Kidney (tissue), 14 donors: ENCODE results near the gene TMEM170A. TPM values are rescaled to one million over a fixed set of nuclear protein-coding genes. Genes with fewer than 3 reads are reported as not detected.

Experiments
- DNase-seq, 5 donors: peaks; one replicate each; pipeline ENCODE4 v3.0.0-alpha.2; 2013 to 2020
- FAIRE-seq: peaks from 2 replicates; lab custom pipeline; 2012; peaks lifted over from hg19 to GRCh38; lab: Jason Lieb, UNC
- H3K27ac ChIP-seq, 2 donors: one replicate each; pipeline ENCODE4 v1.7.0; 2013; ENCODE audit warnings: low read depth in 2 of 2, low read length in 2 of 2, inconsistent platforms in 1 of 2
- H3K27me3 ChIP-seq: one replicate; pipeline ENCODE4 v1.7.1; 2013; ENCODE audit warnings: low read length, inconsistent platforms; ENCODE audit not compliant: control insufficient read depth, insufficient read depth
- H3K36me3 ChIP-seq, 3 donors: one replicate each; pipeline versions ENCODE4 v1.7.0 to v1.7.1; 2013; ENCODE audit warnings: low read length in 3 of 3, control low read depth in 1 of 3, inconsistent platforms in 1 of 3; ENCODE audit not compliant: insufficient read depth in 3 of 3, control insufficient read depth in 2 of 3
- H3K4me1 ChIP-seq, 3 donors: one replicate each; pipeline versions ENCODE4 v1.7.0 to v1.7.1; 2013; ENCODE audit warnings: low read length in 3 of 3, inconsistent platforms in 1 of 3, low read depth in 1 of 3; ENCODE audit not compliant: control insufficient read depth in 2 of 3, insufficient read depth in 2 of 3
- H3K4me3 ChIP-seq, 3 donors: one replicate each; pipeline versions ENCODE4 v1.7.0 to v1.8.1; 2013; ENCODE audit warnings: low read length in 3 of 3, control low read depth in 1 of 3, inconsistent platforms in 1 of 3
- H3K9ac ChIP-seq, 3 donors: one replicate each; pipeline versions ENCODE4 v1.7.0 to v1.7.1; 2013; ENCODE audit warnings: low read length in 3 of 3, control low read depth in 1 of 3, inconsistent platforms in 1 of 3
- H3K9me3 ChIP-seq, 3 donors: one replicate each; pipeline versions ENCODE4 v1.7.0 to v1.7.1; 2013; ENCODE audit warnings: low read length in 3 of 3, control low read depth in 1 of 3, inconsistent platforms in 1 of 3; ENCODE audit not compliant: control insufficient read depth in 2 of 3, insufficient read depth in 1 of 3
- intact Hi-C: fragments of 100-400 bp; cut with DNase I; formaldehyde crosslinking; loops from one replicate; pipeline ENCODE4 v1.11.1; 2022
- polyA plus RNA-seq: library from polyadenylated mRNA; stranded (reverse); fragments of 350-450 nt; fragmentation: Illumina TruSeq; extraction: RNeasy Lipid Tissue Mini Kit (QIAGEN cat#74804); gene quantifications from one replicate; pipeline ENCODE4 v1.2.3, GENCODE V29; 2014; ENCODE audit warnings: low read depth, low replicate concordance; ENCODE audit not compliant: insufficient read depth
- total RNA-seq: library from RNA; stranded (reverse); fragmentation: NEBNext Ultra II Directional; extraction: Animal tissue kit (Norgen Biotek cat#: 25700); gene quantifications from one replicate; pipeline ENCODE4 v1.2.1, GENCODE V29; 2021
- TF ChIP-seq, protein P1 (sequence below): IDR thresholded peaks from 3 replicates; pipeline ENCODE4 v1.5.1; 2012; ENCODE audit warnings: mild to moderate bottlenecking, moderate library complexity, borderline replicate concordance; ENCODE audit not compliant: insufficient read depth; ENCODE audit errors: extremely low read depth
- donor health status: control.
- donor health status: control.
- donor health status: control.
- donor health status: control.
- donor health status: control.
- donor health status: DM: yes; HTN: yes; CAD: no.
- donor health status: Normal renal cell carcinoma (clear cell type).

TMEM170A gene
- total and polyA plus RNA-seq, 2 donors from 2014 or later = 10.2 to 22.8 TPM

DNA sequence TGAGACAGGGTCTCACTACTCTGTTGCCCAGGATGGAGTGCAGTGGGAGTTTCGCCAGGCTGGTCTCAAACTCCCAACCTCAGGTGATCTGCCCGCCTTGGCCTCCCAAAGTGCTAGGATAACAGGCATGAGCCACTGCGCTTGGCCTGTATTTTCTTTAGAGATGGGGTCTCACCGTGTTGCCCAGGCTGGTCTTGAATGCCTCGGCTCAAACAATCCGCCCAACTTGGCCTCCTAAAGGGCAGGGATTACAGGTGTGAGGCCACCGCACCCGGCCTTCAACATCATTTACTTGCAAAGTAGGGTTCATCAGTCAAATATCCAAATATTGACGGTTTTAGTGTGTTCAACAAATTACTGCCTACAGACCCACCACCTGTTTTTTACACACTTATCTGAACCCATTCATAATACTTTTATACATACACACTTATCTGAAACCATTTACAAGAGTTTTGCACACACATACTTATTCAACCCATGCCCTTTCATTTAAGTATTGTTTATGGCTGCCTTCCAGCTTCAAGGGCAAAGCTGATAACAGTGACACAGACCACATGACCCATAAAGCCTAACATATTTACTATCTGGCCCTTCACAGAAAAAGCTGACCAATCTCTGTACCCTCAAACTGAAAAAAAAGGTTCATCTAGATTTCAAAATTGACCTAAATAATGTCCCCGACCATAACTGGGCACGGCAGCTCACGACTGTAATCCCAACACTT lies 11.9 kb downstream of the TMEM170A start:
- TF ChIP-seq, protein P1, sequence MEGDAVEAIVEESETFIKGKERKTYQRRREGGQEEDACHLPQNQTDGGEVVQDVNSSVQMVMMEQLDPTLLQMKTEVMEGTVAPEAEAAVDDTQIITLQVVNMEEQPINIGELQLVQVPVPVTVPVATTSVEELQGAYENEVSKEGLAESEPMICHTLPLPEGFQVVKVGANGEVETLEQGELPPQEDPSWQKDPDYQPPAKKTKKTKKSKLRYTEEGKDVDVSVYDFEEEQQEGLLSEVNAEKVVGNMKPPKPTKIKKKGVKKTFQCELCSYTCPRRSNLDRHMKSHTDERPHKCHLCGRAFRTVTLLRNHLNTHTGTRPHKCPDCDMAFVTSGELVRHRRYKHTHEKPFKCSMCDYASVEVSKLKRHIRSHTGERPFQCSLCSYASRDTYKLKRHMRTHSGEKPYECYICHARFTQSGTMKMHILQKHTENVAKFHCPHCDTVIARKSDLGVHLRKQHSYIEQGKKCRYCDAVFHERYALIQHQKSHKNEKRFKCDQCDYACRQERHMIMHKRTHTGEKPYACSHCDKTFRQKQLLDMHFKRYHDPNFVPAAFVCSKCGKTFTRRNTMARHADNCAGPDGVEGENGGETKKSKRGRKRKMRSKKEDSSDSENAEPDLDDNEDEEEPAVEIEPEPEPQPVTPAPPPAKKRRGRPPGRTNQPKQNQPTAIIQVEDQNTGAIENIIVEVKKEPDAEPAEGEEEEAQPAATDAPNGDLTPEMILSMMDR = no peak
- intact Hi-C loops = no loop called here
- H3K9me3 ChIP-seq = no peaks in the 10 kb centered on the region
- no peak overlapping the region for H3K27ac ChIP-seq
- H3K36me3 ChIP-seq = peaks cover 0 to 8% (median 0%) of the 10 kb centered on the region in 3 donors
- H3K4me3 ChIP-seq = no peak overlapping the region
- peak in 1 of 5 donors; percentile 11 for DNase-seq
- H3K4me1 ChIP-seq = peaks cover 0 to 3% (median 0%) of the 10 kb centered on the region in 3 donors
- H3K9ac ChIP-seq = no peak overlapping the region
- no peaks in the 10 kb centered on the region for H3K27me3 ChIP-seq
- FAIRE-seq = no peak

DNA sequence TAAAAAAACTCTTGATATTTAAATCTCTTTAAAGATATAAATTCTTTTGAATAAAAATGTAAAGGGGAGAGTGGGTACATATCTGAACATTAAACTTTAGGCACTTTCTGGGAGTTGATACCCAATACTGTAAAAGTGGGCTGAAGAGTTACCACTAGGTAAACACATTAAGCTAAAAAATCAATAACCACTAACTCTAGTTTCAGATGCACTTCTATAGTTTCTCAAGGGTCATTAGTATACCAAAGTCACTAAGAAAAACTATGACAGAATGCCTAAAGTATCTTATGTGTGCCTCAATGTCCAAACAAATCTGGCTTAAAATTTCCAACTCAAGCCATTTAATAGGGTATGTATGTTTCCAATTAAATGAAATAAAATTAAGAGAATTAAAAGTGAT lies 18.1 kb downstream of the TMEM170A start:
- TF ChIP-seq, protein P1 = no peak
- Histone ChIP-seq H3K4me1 (no peaks in the 10 kb centered on the region), H3K27me3 (no peaks in the 10 kb centered on the region), H3K27ac (no peak overlapping the region), H3K9ac (no peak overlapping the region), H3K36me3 (peaks cover 0 to 7% (median 6%) of the 10 kb centered on the region in 3 donors), H3K4me3 (no peak overlapping the region), H3K9me3 (no peaks in the 10 kb centered on the region)
- FAIRE-seq (no peak), DNase-seq (no peak)
- intact Hi-C loops = no loop called here

- no peak overlapping the region for H3K9ac ChIP-seq
- peaks cover 0 to 6% (median 4%) of the 10 kb centered on the region in 3 donors for H3K36me3 ChIP-seq
- no peaks in the 10 kb centered on the region for H3K9me3 ChIP-seq
- TF ChIP-seq, protein P1 = no peak
- no peaks in the 10 kb centered on the region for H3K4me1 ChIP-seq
- FAIRE-seq = no peak
- no peak overlapping the region for H3K4me3 ChIP-seq
- DNase-seq = no peak
- H3K27me3 ChIP-seq = no peaks in the 10 kb centered on the region
- no peak overlapping the region for H3K27ac ChIP-seq
- intact Hi-C loops = no loop called here
These were observed 19.2 kb downstream of the TMEM170A start for GRCh38 chr16:75445298-75445697.
